ENCODE data around the gene NQO2. TPM values are rescaled to one million over a fixed set of nuclear protein-coding genes. Genes with fewer than 3 reads are reported as not detected.
A peak's percentile ranks its signal among the peaks of the same experiment; 100 is the strongest.

NQO2 gene
- total RNA-seq, 1 experiment from 2014 or later, result 105 TPM

DNA sequence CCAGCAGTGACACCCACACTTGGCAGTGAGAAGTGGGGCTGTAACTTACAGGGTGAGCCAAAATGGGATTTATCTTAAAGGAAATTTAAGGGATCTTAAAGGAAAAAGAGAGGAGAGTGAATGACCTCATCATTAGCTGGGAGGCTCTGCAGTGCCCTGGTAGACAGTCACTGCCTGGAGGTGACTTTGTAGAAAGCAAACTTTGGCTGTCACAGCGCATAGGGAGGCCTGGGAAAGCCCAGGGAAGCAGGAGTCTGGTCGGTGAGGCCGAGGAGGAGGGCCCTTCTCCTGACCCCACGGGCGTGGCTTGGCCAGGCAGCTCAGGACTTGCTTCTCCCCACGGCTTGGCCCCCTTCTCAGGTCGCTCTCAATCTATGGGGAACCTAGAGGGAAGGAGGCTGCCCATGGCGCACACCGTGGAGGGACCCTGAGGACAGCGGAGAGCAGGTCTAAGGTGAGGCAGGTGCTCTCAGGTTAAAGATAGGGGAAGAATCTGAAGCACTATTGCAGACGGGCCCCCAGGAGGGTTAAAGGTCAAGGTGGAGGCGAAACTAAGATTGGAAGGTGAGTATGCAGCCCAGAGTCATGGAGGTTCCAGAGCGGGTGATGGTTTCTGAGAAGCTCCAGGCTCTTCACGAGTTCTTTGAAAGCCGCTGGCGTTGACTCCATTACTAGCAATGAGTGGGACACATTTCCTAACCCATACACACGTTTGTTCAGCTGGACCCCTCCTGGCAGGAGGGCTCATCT is 53.0 kb downstream of the NQO2 start:
- no peak overlapping the region for H3K14ac ChIP-seq (ENCODE audit: insufficient read depth, low read length)
- H2AK5ac ChIP-seq (ENCODE audit: insufficient read length, low read length), result no peak overlapping the region
- H3K79me1 ChIP-seq (ENCODE audit: insufficient read depth, low read depth, low read length, poor library complexity, severe bottlenecking), result no peaks in the 10 kb centered on the region
- no peaks in the 10 kb centered on the region for H3K9me3 ChIP-seq (ENCODE audit: control insufficient read depth, low read depth, low read length)
- H4K91ac ChIP-seq (ENCODE audit: insufficient read length, low read depth, low read length), result no peak overlapping the region
- no peaks in the 10 kb centered on the region for H4K20me1 ChIP-seq (ENCODE audit: control insufficient read depth, insufficient read depth, insufficient read length)
- no peak overlapping the region for H2BK20ac ChIP-seq (ENCODE audit: low read depth, low read length, poor library complexity, severe bottlenecking)
- H2AFZ ChIP-seq (ENCODE audit: low read length), result no peak overlapping the region
- H3K27me3 ChIP-seq (ENCODE audit: insufficient read depth, low read length), result no peaks in the 10 kb centered on the region
- H4K5ac ChIP-seq (ENCODE audit: insufficient read length, low read depth, low read length), result no peak overlapping the region
- H2BK15ac ChIP-seq (ENCODE audit: low read depth, low read length), result no peak overlapping the region
- H3K18ac ChIP-seq (ENCODE audit: insufficient read length, low read depth, low read length), result no peak overlapping the region
- no CpG with 5 or more reads among the region's 17 CpGs for WGBS (ENCODE audit: extremely low coverage, insufficient read length, low lambda C conversion rate)
- H3T11ph ChIP-seq (ENCODE audit: low read length), result no peak overlapping the region
- peaks cover 31 to 35% of the 10 kb centered on the region in 2 experiments for H3K4me1 Mint-ChIP-seq
- no peak overlapping the region for H3K9ac ChIP-seq (ENCODE audit: extremely low read depth, insufficient read length, low read length)
- H3K23ac ChIP-seq (ENCODE audit: insufficient read length, low read depth, low read length), result no peak overlapping the region
- H3K4ac ChIP-seq (ENCODE audit: low read depth, low read length), result no peak overlapping the region
- H4K8ac ChIP-seq (replicated peaks; ENCODE audit: insufficient read length, low read depth, low read length), result no peak overlapping the region
- no peak overlapping the region for H2BK5ac ChIP-seq (ENCODE audit: insufficient read length, low read length)
- H3K27me3 Mint-ChIP-seq (ENCODE audit: low read depth), result peaks cover 11% of the 10 kb centered on the region
- no peak overlapping the region for H3K56ac ChIP-seq (ENCODE audit: insufficient read length, low read depth, low read length)
- TF ChIP-seq, protein P1, sequence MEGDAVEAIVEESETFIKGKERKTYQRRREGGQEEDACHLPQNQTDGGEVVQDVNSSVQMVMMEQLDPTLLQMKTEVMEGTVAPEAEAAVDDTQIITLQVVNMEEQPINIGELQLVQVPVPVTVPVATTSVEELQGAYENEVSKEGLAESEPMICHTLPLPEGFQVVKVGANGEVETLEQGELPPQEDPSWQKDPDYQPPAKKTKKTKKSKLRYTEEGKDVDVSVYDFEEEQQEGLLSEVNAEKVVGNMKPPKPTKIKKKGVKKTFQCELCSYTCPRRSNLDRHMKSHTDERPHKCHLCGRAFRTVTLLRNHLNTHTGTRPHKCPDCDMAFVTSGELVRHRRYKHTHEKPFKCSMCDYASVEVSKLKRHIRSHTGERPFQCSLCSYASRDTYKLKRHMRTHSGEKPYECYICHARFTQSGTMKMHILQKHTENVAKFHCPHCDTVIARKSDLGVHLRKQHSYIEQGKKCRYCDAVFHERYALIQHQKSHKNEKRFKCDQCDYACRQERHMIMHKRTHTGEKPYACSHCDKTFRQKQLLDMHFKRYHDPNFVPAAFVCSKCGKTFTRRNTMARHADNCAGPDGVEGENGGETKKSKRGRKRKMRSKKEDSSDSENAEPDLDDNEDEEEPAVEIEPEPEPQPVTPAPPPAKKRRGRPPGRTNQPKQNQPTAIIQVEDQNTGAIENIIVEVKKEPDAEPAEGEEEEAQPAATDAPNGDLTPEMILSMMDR (conservative IDR thresholded peaks at IDR 0.05), result no peak
- H3K79me2 ChIP-seq (ENCODE audit: insufficient read depth, low read length), result no peaks in the 10 kb centered on the region
- DNase-seq, result peak; percentile 27
- no peak overlapping the region for H2BK12ac ChIP-seq (ENCODE audit: insufficient read length, low read depth, low read length)
- H3K9me3 Mint-ChIP-seq, result no peaks in the 10 kb centered on the region
- H3K4me2 ChIP-seq (ENCODE audit: insufficient read depth, insufficient read length, low read length), result peak overlapping the region; percentile 99
- peaks cover 7% of the 10 kb centered on the region for H3K23me2 ChIP-seq (ENCODE audit: insufficient read length, low read depth, low read length, poor library complexity, severe bottlenecking)
- H3K36me3 Mint-ChIP-seq (ENCODE audit: insufficient read depth in 1 of 3, low read depth in 3 of 3), result no peaks in the 10 kb centered on the region; a peak in 1 of 7 replicates
- H2BK120ac ChIP-seq (ENCODE audit: low read depth, low read length, poor library complexity, severe bottlenecking), result no peak overlapping the region
- H3K4me1 ChIP-seq (ENCODE audit: insufficient read depth, low read length), result peaks cover 3% of the 10 kb centered on the region; the same call in 1 of the 2 replicates
- no peak overlapping the region for H3K27ac ChIP-seq (ENCODE audit: insufficient read length, low read depth, low read length)
- H3K27ac Mint-ChIP-seq, result peak overlapping the region in 1 of 3 experiments; percentile 40; a peak in 1 of 7 replicates
- peak overlapping the region; percentile 66 to 83 for H3K4me3 Mint-ChIP-seq

Data from H9 (cell line).